Astrocyte (in vitro differentiated cells and primary cell): ENCODE data around the gene MRGPRF.

Experiments used
- CTCF ChIP-seq: IDR thresholded peaks from 2 replicates; pipeline ENCODE4 v1.5.1; 2011; ENCODE audit warnings: low read depth, mild to moderate bottlenecking, inconsistent platforms, low read length, moderate library complexity; ENCODE audit not compliant: insufficient read depth
- EZH2 ChIP-seq: IDR thresholded peaks from 2 replicates; pipeline ENCODE4 v1.6.1; 2012; ENCODE audit warnings: mild to moderate bottlenecking, low read length, inconsistent platforms; ENCODE audit not compliant: insufficient read depth

DNA sequence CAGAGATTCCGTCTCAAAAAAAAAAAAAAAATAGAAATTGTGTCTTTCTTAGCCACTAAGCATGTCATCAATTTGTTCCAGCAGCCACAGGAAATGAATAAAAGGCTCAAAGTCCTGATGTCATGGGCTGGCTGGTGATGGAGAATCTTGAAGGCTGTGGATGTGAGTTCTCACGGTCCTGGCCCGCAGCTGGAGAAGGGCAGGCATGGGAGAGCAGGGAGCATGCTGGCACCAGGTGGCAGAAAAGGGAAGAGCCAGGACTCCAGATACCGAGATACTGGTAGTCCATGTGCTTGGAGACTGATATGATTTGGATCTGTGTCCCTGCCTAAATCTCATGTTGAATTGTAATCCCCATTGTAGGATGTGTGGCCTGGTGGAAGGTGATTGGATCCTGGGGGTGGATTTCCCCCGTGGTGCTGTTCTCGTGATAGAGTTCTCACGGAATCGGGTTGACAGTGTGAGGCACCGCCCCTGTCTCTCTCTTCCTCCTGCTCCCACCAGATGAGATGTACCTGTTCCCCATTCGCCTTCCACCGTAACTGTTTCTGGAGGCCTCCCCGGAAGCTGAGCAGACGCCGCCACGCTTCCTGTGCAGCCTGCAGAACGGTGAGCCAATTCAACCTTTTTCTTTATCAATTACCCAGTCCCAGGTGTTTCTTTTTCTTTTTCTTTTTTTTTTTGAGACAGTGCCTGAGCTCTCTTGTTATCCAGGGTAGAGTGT, 50.4 kb downstream of the MRGPRF start:
- no peak for TF ChIP-seq CTCF
- TF ChIP-seq EZH2, result no peak
